Endothelial cell of umbilical vein (primary cell): ENCODE results near the gene TMEM220. TPM values are rescaled to one million over a fixed set of nuclear protein-coding genes. Genes with fewer than 3 reads are reported as not detected.

Experiments
- BruUV-seq: library from RNA; stranded (reverse); fragments of 400-500 nt; replicated peaks from 2 replicates; lab custom pipeline; 2021; lab: Mats Ljungman, UMichigan
- CTCF ChIA-PET: fragments of 300-600, 350-600 bp; sonication (Branson Sonifier 250); formaldehyde crosslinking; loops from one replicate; lab custom pipeline; 2021; ENCODE audit warnings: antibody characterized with exemption, inconsistent platforms; lab: Charles Lee
- POLR2A ChIA-PET: fragments of 300-600, 350-600 bp; sonication (Branson Sonifier 250); formaldehyde crosslinking; loops from one replicate; lab custom pipeline; 2021; ENCODE audit warnings: antibody characterized with exemption, inconsistent platforms; lab: Charles Lee
- DNase-seq: peaks from one replicate; pipeline ENCODE4 v3.0.0-alpha.2; 2011; ENCODE audit warnings: low read depth, low spot score
- FAIRE-seq: peaks from 2 replicates; lab custom pipeline; 2011; peaks lifted over from hg19 to GRCh38; lab: Jason Lieb, UNC
- H2AFZ ChIP-seq: 2 replicates; pipeline ENCODE4 v1.6.0; 2012; ENCODE audit warnings: low read depth, low read length, control low read depth, inconsistent platforms
- H3K27ac ChIP-seq: 2 replicates; pipeline ENCODE4 v1.5.1; 2011; ENCODE audit warnings: low read depth, mild to moderate bottlenecking, control low read depth, low read length, moderate library complexity; ENCODE audit not compliant: insufficient read depth
- H3K27me3 ChIP-seq, 2 experiments: 2 replicates each; pipeline versions ENCODE4 v1.6.0 to v1.6.1; 2011; ENCODE audit warnings: low read length in 2 of 2, mixed read lengths in 1 of 2; ENCODE audit not compliant: control insufficient read depth in 2 of 2, insufficient read depth in 2 of 2
- H3K36me3 ChIP-seq, 2 experiments: 2 replicates in 1 of 2; 3 replicates in 1 of 2; pipeline ENCODE4 v1.5.1; 2011; ENCODE audit warnings: low read length in 2 of 2, mild to moderate bottlenecking in 1 of 2, moderate library complexity in 1 of 2; ENCODE audit not compliant: control insufficient read depth in 2 of 2, insufficient read depth in 2 of 2; ENCODE audit errors: extremely low read depth in 1 of 2
- H3K4me1 ChIP-seq: 3 replicates; pipeline ENCODE4 v1.5.1; 2011; ENCODE audit warnings: mild to moderate bottlenecking, low read length; ENCODE audit not compliant: control insufficient read depth, insufficient read depth; ENCODE audit errors: extremely low read depth
- H3K4me2 ChIP-seq: 2 replicates; pipeline ENCODE4 v1.6.1; 2011; ENCODE audit warnings: low read length, control low read depth, mixed read lengths; ENCODE audit not compliant: insufficient read depth
- H3K4me3 ChIP-seq, 3 experiments: fragments of 200-600 bp in 1 of 3; sonication (generic), shearing (Covaris generic) in 1 of 3; replicated peaks in 1 of 3; 2 replicates each; pipeline ENCODE4 v1.5.1; 2011 to 2016; ENCODE audit warnings: control low read depth in 3 of 3, low read length in 3 of 3, mild to moderate bottlenecking in 2 of 3, inconsistent platforms in 1 of 3, low read depth in 1 of 3, moderate library complexity in 1 of 3; ENCODE audit not compliant: insufficient read depth in 1 of 3
- H3K79me2 ChIP-seq: 2 replicates; pipeline ENCODE4 v1.6.0; 2012; ENCODE audit warnings: low read length, inconsistent platforms; ENCODE audit not compliant: control insufficient read depth, insufficient read depth
- H3K9ac ChIP-seq: replicated peaks from 2 replicates; pipeline ENCODE3; 2011; ENCODE audit warnings: low read length, control low read depth; ENCODE audit not compliant: insufficient read depth; ENCODE audit errors: extremely low read depth
- H3K9me1 ChIP-seq: replicated peaks from 3 replicates; pipeline ENCODE4 v1.6.0; 2011; ENCODE audit warnings: mild to moderate bottlenecking, low read length; ENCODE audit not compliant: control insufficient read depth, insufficient read depth; ENCODE audit errors: extremely low read depth
- H3K9me3 ChIP-seq: replicated peaks from 2 replicates; pipeline ENCODE4 v1.5.1; 2012; ENCODE audit warnings: low read length, inconsistent platforms; ENCODE audit not compliant: control insufficient read depth, insufficient read depth
- H4K20me1 ChIP-seq: replicated peaks from 2 replicates; pipeline ENCODE3; 2011; ENCODE audit warnings: mild to moderate bottlenecking, low read length; ENCODE audit not compliant: control insufficient read depth, insufficient read depth; ENCODE audit errors: extremely low read depth
- EZH2 ChIP-seq: IDR thresholded peaks from 2 replicates; pipeline ENCODE4 v1.6.1; 2012; ENCODE audit warnings: borderline replicate concordance, low read depth, mild to moderate bottlenecking, moderate library complexity, low read length, inconsistent platforms; ENCODE audit not compliant: severe bottlenecking
- FOS ChIP-seq: IDR thresholded peaks from 2 replicates; pipeline ENCODE4 v1.6.1; 2011; ENCODE audit warnings: mild to moderate bottlenecking, low read length, moderate library complexity, borderline replicate concordance; ENCODE audit not compliant: insufficient read depth
- GATA2 ChIP-seq: IDR thresholded peaks from 2 replicates; pipeline ENCODE4 v1.7.0; 2011; ENCODE audit warnings: low read depth, mild to moderate bottlenecking, moderate library complexity, mixed read lengths, low read length; ENCODE audit not compliant: insufficient read length, insufficient read depth
- JUN ChIP-seq: IDR thresholded peaks from 2 replicates; pipeline ENCODE4 v1.6.1; 2011; ENCODE audit warnings: borderline replicate concordance, low read depth; ENCODE audit not compliant: insufficient read length, insufficient read depth
- MYC ChIP-seq: IDR thresholded peaks from one replicate; pipeline ENCODE4 v1.6.1; 2011; ENCODE audit warnings: mild to moderate bottlenecking, low read depth, low read length
- POLR2AphosphoS5 ChIP-seq: IDR thresholded peaks from 2 replicates; pipeline ENCODE4 v1.6.1; 2012; ENCODE audit warnings: low read depth, mild to moderate bottlenecking, control low read depth, low read length, moderate library complexity; ENCODE audit not compliant: insufficient read depth
- dilution Hi-C: fragments of 300-500 bp; cut with MboI; formaldehyde crosslinking; loops from one replicate; pipeline ENCODE4 v1.15.0; 2019; ENCODE audit warnings: low sequenced_read_pairs; ENCODE audit not compliant: extremely low pct_ligation_motif_present
- intact Hi-C: fragments of 100-400 bp; cut with micrococcal nuclease; formaldehyde crosslinking; loops from one replicate; pipeline ENCODE4 v1.10.0; 2022
- polyA plus RNA-seq, 4 experiments: library from polyadenylated mRNA; depleted of rRNA in 3 of 4; stranded (reverse) in 3 of 4; unstranded in 1 of 4; fragments of >200 nt; gene quantifications; 2 replicates each; pipeline versions ENCODE4 v1.2.1 to v1.2.3, GENCODE V29; 2011 to 2012; ENCODE audit warnings: missing spikeins in 1 of 4
- total RNA-seq: library from RNA; stranded (reverse); gene quantifications from 2 replicates; pipeline ENCODE4 v1.2.3, GENCODE V29; 2021
- TF ChIP-seq, protein P1 (sequence below), 2 donors: IDR thresholded peaks; 1 replicate in 1 of 2; 2 replicates in 1 of 2; pipeline ENCODE4 v1.5.1; 2011; ENCODE audit warnings: low read length in 2 of 2, mild to moderate bottlenecking in 2 of 2, moderate library complexity in 2 of 2, control low read depth in 1 of 2, inconsistent platforms in 1 of 2, low read depth in 1 of 2; ENCODE audit not compliant: insufficient read depth in 1 of 2; ENCODE audit errors: extremely low read depth in 1 of 2
- TF ChIP-seq, protein P2 (sequence below): IDR thresholded peaks from 2 replicates; pipeline ENCODE4 v1.6.1; 2011; ENCODE audit not compliant: insufficient read depth, insufficient read length

Gene TMEM220
- total and polyA plus RNA-seq, 2 donors (not counting 3 experiments of a cell fraction or from before 2014, with no cell fraction given): 3.6 to 11.2 TPM

DNA sequence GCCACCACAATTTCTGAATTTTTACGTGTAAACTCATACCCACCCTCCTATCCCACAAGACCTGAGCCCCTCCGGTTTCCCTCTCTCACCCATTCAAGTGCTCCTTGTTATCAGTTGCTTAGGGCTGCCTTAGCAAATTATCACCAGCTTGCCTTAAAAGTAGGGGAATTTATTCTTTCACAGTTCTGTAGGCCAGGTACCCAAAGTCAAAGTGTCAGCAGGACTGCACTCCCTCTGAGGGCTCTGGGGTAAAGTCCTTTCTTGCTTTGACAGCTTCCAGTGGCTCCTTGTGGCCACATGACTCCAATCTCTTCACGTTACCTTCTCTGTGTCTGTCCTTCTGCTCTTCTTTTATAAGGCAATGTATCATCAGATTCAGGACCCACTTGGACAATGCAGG, 7.9 kb upstream of the TMEM220 start:
- Histone ChIP-seq H4K20me1 (no peaks in the 10 kb centered on the region), H2AFZ (no peak overlapping the region), H3K4me2 (no peak overlapping the region), H3K9me3 (no peaks in the 10 kb centered on the region), H3K27ac (no peak overlapping the region), H3K9me1 (no peaks in the 10 kb centered on the region), H3K4me1 (no peaks in the 10 kb centered on the region), H3K9ac (no peak overlapping the region), H3K27me3 (peaks cover 0 to 3% of the 10 kb centered on the region in 2 experiments), H3K36me3 (no peaks in the 10 kb centered on the region), H3K4me3 (no peak overlapping the region), H3K79me2 (no peaks in the 10 kb centered on the region)
- DNase-seq (no peak), FAIRE-seq (no peak)
- POLR2A ChIA-PET: no interaction called here
- dilution Hi-C loops (no loop called here), intact Hi-C loops (loop anchor here (1.0 to 10.0 kb wide), 3 partner anchors 91 to 1247 kb away; no protein-coding TSS in a partner anchor)
- TF ChIP-seq, protein P1, sequence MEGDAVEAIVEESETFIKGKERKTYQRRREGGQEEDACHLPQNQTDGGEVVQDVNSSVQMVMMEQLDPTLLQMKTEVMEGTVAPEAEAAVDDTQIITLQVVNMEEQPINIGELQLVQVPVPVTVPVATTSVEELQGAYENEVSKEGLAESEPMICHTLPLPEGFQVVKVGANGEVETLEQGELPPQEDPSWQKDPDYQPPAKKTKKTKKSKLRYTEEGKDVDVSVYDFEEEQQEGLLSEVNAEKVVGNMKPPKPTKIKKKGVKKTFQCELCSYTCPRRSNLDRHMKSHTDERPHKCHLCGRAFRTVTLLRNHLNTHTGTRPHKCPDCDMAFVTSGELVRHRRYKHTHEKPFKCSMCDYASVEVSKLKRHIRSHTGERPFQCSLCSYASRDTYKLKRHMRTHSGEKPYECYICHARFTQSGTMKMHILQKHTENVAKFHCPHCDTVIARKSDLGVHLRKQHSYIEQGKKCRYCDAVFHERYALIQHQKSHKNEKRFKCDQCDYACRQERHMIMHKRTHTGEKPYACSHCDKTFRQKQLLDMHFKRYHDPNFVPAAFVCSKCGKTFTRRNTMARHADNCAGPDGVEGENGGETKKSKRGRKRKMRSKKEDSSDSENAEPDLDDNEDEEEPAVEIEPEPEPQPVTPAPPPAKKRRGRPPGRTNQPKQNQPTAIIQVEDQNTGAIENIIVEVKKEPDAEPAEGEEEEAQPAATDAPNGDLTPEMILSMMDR (IDR thresholded peaks at IDR 0.05; ENCODE audit: extremely low read depth in 1 of 2, insufficient read depth in 1 of 2, low read depth in 1 of 2, low read length in 2 of 2): no peak
- no peak for TF ChIP-seq MYC
- no peak for TF ChIP-seq EZH2
- TF ChIP-seq, protein P2, sequence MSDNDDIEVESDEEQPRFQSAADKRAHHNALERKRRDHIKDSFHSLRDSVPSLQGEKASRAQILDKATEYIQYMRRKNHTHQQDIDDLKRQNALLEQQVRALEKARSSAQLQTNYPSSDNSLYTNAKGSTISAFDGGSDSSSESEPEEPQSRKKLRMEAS: no peak
- no peak for TF ChIP-seq POLR2AphosphoS5
- TF ChIP-seq FOS: no peak
- no peak for TF ChIP-seq GATA2
- TF ChIP-seq JUN: no peak
- no TSS peak for BruUV-seq
- CTCF ChIA-PET: interaction anchor here (0.6 to 2.9 kb wide), 17 partner anchors 10 to 1251 kb away, joined by 3 to 36 read pairs (median 4); no protein-coding TSS in a partner anchor
